GM18873 (cell line): ENCODE results near the gene ATP8B4.

Source experiments
- ATAC-seq: cut with Tn5 transposase; IDR thresholded peaks from one replicate; pipeline ENCODE4 v1.9.1; 2021; ENCODE audit warnings: mild to moderate bottlenecking, moderate library complexity, moderate number of reproducible peaks; ENCODE audit not compliant: unreplicated experiment, low FRiP score

The ATP8B4 gene

GRCh38 chr15:50030456-50030855 is 88.6 kb downstream of the ATP8B4 start:
- no peak for ATAC-seq

- ATAC-seq = no peak
Observed at GRCh38 chr15:50028326-50028725, 90.7 kb downstream of the ATP8B4 start.

GRCh38 chr15:50024281-50024680 is 94.8 kb downstream of the ATP8B4 start:
- ATAC-seq = no peak

- no peak for ATAC-seq
Observed at GRCh38 chr15:50018491-50018890, 100.5 kb downstream of the ATP8B4 start.

GRCh38 chr15:50017522-50017921 is 101.5 kb downstream of the ATP8B4 start:
- no peak for ATAC-seq

- ATAC-seq = no peak
Observed at GRCh38 chr15:50016951-50017350, 102.1 kb downstream of the ATP8B4 start.

GRCh38 chr15:50012790-50013189 is 106.2 kb downstream of the ATP8B4 start:
- no peak for ATAC-seq

GRCh38 chr15:50009634-50010033 is 109.4 kb downstream of the ATP8B4 start:
- ATAC-seq = no peak

GRCh38 chr15:50003786-50004334 is 115.2 kb downstream of the ATP8B4 start:
- ATAC-seq = peak; percentile 97

- ATAC-seq = no peak
Observed at GRCh38 chr15:49991587-49991986, 127.4 kb downstream of the ATP8B4 start.

GRCh38 chr15:49990835-49991545 is 128.0 kb downstream of the ATP8B4 start:
- ATAC-seq = no peak

- no peak for ATAC-seq
Observed at GRCh38 chr15:49989498-49989897, 129.5 kb downstream of the ATP8B4 start.

GRCh38 chr15:49988766-49989165 is 130.3 kb downstream of the ATP8B4 start:
- no peak for ATAC-seq

- ATAC-seq = no peak
Observed at GRCh38 chr15:49987896-49988295, 131.1 kb downstream of the ATP8B4 start.

GRCh38 chr15:49987198-49987785 is 131.7 kb downstream of the ATP8B4 start:
- ATAC-seq = no peak

- ATAC-seq = no peak
Observed at GRCh38 chr15:49986326-49986725, 132.7 kb downstream of the ATP8B4 start.

- no peak for ATAC-seq
Observed at GRCh38 chr15:49985463-49985862, 133.6 kb downstream of the ATP8B4 start.

GRCh38 chr15:49984436-49984835 is 134.6 kb downstream of the ATP8B4 start:
- no peak for ATAC-seq

GRCh38 chr15:49982584-49982983 is 136.4 kb downstream of the ATP8B4 start:
- ATAC-seq = no peak

GRCh38 chr15:49979705-49980382 is 139.2 kb downstream of the ATP8B4 start:
- no peak for ATAC-seq

- no peak for ATAC-seq
Observed at GRCh38 chr15:49978121-49978520, 140.9 kb downstream of the ATP8B4 start.
